Activated naive CD4-positive, alpha-beta T cell treated with Interleukin-2 at 50 U/mL for 16 hours (primary cell): ENCODE measurements around the gene ME2.
"Not testable (repeated sequence)": the region's sequence is repeated elsewhere in the genome, so short reads cannot be mapped to it uniquely, and the experiment has no call there.

ENCODE experiments used
- DNase-seq: peaks from one replicate; pipeline ENCODE4 v3.0.0-alpha.2; 2020

The ME2 gene

GRCh38 chr18:50928551-50928950, 49.6 kb downstream of the ME2 start:
- no peak for DNase-seq

GRCh38 chr18:50933684-50934083, 54.8 kb downstream of the ME2 start:
- no peak for DNase-seq

- DNase-seq = no peak
Measured at GRCh38 chr18:50934545-50935211, 55.8 kb downstream of the ME2 start.

- DNase-seq = no peak
Measured at GRCh38 chr18:50935493-50936191, 56.7 kb downstream of the ME2 start.

DNA sequence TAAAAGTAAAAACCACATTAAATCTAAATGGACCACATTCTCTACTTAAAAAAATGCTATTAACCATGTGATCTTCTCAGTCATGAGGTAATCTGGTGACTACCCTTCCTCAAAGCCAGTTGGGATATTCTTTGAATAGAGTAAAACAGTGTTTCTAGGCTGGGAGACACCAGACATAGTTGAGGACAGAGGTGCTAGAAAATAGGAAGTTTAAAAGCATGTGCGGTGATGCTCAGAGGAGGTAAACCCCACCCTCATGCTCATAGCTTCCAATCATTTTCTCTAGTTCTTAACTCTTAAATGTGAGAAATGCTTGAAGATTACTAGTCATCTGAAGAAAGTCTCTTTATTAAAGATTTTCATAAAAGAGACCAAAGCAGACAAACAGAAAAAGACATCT, 58.3 kb downstream of the ME2 start:
- no peak for DNase-seq

DNA sequence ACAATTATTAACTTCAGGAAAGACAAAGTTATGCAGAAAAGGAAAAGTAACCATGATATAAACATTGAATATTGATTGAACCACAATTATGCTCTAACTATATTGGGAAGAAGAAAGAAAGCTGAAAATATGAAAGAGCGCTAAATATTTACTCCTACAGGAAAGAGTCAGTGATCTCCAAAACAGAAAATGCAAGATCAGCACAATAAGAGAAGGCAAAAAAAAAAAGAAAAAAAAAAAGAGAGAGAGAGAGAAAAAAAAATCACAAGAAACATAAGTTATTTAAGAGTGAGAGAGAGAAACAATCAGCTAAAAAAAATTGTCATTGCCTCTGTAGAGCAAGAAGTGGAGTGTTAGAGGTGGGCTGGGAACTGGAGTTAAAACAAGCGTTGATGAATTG, 60.0 kb downstream of the ME2 start:
- no peak for DNase-seq

- no peak for DNase-seq
Measured at GRCh38 chr18:50944245-50944932, 65.5 kb downstream of the ME2 start.

DNA sequence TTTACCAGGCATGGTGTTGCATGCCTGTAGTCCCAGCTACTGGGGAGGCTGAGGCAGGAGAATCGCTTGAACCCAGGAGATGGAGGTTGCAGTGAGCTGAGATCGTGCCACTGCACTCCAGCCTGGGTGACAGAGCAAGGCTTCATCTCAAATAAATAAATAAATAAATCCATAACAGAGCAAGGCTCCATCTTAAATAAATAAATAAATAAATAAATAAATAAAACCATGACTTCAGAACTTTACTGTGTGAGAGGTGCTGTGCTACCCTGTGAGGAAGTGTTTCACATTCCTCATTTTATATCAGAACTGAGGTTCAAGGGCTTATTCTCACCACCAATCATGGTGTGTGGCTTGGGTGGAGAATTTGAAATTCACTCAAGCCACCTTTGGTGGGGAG, 67.0 kb downstream of the ME2 start:
- DNase-seq = not testable (repeated sequence)

DNA sequence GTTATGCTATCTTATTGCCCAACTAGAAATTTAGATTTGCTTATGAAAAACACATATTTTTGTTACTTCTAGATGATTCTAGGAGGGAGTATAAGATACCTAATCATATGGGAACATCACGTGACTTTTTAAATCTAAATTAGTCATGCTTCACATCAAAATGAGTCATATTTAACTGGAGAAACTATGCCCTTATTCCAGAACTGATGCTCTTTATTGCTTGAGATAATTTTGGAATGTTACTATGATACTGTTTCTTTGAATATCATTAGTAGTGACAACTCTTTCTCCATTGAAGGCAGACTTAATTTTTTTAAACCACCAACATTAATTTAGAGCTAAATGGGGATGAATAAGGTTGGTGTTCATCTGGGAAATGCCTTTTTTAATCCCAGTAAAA, 69.0 kb downstream of the ME2 start:
- DNase-seq = no peak

DNA sequence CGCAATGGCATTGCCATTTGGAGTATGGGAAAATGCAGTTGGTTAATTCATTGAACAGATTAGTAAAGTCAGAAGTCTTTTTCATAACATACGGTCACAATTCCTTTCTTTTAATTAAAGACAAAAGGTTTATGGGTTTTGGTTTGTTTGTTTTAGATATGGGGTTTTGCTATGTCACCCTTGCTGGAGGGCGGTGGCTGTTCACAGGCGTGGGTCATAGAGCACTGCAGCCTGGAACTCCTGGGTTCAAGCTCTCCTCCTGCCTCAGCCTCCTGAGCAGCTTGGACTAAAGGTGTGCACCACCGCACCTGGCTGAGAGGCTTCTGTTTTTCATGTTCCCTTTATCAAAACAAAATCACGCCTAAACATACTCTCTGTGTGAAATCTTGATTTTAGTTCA, 70.3 kb downstream of the ME2 start:
- DNase-seq = no peak

DNA sequence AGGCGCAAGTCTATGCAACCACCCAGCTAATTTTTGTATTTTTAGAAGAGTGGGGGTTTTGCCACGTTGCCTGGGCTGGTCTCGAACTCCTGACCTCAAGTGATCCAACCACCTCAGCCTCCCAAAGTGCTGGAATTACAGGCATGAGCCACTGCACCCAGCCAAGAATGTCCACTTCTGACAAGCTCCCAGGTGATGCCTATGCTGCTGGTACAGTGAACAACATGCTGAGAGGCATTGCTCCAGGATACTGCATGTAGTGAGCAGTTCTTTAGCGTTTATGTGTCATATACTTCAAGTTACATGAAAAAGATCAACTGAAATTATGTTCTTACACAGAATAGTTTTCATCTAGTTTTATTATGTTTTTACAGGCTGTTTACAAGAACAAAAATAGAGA, 71.7 kb downstream of the ME2 start:
- no peak for DNase-seq

GRCh38 chr18:50953822-50954221, 74.9 kb downstream of the ME2 start:
- DNase-seq = no peak

GRCh38 chr18:50955253-50955652, 76.3 kb downstream of the ME2 start:
- no peak for DNase-seq

DNA sequence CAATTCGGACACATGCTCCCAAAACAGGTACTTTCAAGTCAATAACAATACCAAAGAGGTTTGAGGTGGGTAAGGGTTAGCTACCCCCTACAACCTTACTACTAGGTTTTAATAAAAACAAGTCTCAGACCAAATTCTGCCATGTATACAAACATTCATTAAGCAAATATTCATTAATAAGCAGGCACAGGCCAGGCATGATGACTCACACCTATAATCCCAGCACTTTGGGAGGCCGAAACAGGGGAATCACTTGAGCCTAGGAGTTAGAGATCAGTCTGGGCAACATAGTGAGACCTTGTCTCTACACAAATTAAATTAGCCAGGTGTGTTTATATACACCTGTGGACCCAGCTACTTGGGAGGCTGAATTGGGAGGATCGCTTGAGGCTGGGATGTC, 77.2 kb downstream of the ME2 start:
- DNase-seq = no peak

- DNase-seq = no peak
Measured at GRCh38 chr18:50961974-50962373, 83.1 kb downstream of the ME2 start.

DNA sequence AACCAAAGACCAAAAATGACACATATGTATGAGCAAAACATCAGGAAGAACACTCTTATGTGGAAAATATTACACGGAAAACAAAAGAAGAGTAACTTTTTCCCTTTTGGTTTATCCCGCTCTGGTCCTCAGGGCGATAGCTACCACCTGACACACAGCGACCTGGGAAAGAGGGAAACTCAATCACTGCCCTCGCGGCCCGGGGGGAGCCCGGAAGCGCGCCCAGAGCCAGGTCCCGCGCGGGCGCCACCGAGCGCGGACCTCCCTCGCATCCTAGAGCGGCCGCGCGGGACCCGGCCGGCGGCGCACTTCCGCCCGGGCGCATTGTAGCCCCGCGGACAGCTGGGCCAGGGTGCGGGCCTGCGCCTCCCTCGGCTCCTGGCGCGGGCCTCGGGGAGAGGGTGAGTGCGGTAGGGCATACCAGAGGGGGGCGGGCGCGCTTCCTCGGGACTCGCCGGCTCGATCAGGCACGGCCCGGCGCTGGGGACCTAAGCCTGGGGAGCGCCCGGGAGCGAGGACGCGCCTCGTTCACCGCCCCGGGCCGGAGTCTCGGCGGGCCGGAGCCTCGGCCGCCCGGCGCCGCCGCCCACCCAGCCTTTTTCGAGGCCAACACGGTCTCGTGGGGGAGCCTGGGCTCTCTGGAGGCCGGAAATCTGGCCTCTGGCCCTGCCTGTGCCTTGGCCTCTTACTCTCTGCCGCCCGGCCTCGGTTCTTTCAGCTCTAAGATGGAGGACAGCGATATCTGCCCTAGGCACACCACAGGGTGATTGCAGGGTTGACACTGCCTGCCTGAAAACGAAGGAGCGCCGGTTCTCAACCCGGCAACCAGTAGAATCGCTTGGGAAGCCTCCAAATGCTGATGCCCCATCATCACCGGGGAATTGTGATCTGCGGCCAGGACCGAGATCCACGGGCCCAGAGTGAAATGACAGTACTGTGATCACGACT, 89.1 kb downstream of the ME2 start, which contains the start of gene ELAC1:
Gene ELAC1, plus strand, starts transcription at position 327 of the 948 bp plus-strand sequence. CDS start 6,365 bp downstream, outside the sequence.
- peak; percentile 64 for DNase-seq

- DNase-seq = no peak
Measured at GRCh38 chr18:50969448-50969847, 90.5 kb downstream of the ME2 start.

GRCh38 chr18:50970006-50970405, 91.1 kb downstream of the ME2 start:
- no peak for DNase-seq

DNA sequence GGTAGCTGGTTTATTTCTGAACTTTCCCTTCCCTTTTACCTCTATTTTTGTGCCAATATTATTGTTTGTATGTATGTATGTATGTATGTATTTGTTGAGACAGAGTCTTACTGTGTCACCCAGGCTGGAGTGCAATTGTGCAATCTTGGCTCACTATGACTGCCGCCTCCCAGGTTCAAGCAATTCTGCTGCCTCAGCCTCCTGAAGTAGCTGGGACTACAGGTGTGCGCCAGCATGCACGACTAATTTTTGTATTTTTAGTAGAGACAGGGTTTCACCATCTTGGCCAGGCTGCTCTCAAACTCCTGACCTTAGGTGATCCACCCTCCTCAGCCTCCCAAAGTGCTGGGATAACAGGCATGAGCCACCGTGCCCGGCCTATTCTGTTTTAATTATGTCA, 93.5 kb downstream of the ME2 start:
- DNase-seq = not testable (repeated sequence)

- DNase-seq = no peak
Measured at GRCh38 chr18:50973367-50974126, 94.6 kb downstream of the ME2 start.

- no peak for DNase-seq
Measured at GRCh38 chr18:50977037-50977760, 98.3 kb downstream of the ME2 start.
